IMR-90 (cell line): ENCODE results near the gene CALCOCO1. TPM values are rescaled to one million over a fixed set of nuclear protein-coding genes. Genes with fewer than 3 reads are reported as not detected.

Source experiments
- ATAC-seq: fragments of 200-7000 bp; cut with Tn5 transposase; 2 replicates; pipeline ENCODE4 v1.9.1; 2020; ENCODE audit warnings: low read depth, mild to moderate bottlenecking, moderate library complexity
- BruUV-seq: library from RNA; stranded (reverse); fragments of 400-500 nt; replicated peaks from 2 replicates; lab custom pipeline; 2021; lab: Mats Ljungman, UMichigan
- CTCF ChIA-PET: fragments of 300-600 bp; formaldehyde crosslinking; extraction: SDS; loops from one replicate; lab custom pipeline; 2021; ENCODE audit warnings: antibody characterized with exemption; lab: Yijun Ruan, JAX
- POLR2A ChIA-PET: fragments of 300-600 bp; sonication (Branson Sonifier 250); formaldehyde crosslinking; loops from one replicate; lab custom pipeline; 2022; ENCODE audit warnings: antibody characterized with exemption; ENCODE audit not compliant: unreplicated experiment; lab: Charles Lee
- DNase-seq: peaks from one replicate; pipeline ENCODE4 v3.0.0; 2013
- H2AFZ ChIP-seq: replicated peaks from 2 replicates; pipeline ENCODE3; 2013; ENCODE audit warnings: low read length, mild to moderate bottlenecking; ENCODE audit not compliant: poor library complexity
- H2AK5ac ChIP-seq: 2 replicates; pipeline ENCODE4 v1.6.1; 2013; ENCODE audit warnings: low read depth, low read length, inconsistent platforms
- H2AK9ac ChIP-seq: replicated peaks from 2 replicates; pipeline ENCODE3; 2013; ENCODE audit warnings: mild to moderate bottlenecking, low read depth, low read length, moderate library complexity; ENCODE audit not compliant: poor library complexity
- H2BK120ac ChIP-seq: 2 replicates; pipeline ENCODE4 v1.6.1; 2013; ENCODE audit warnings: low read depth, low read length, inconsistent platforms
- H2BK15ac ChIP-seq: 3 replicates; pipeline ENCODE4 v1.6.1; 2013; ENCODE audit warnings: low read depth, low read length, inconsistent platforms
- H2BK20ac ChIP-seq: 2 replicates; pipeline ENCODE4 v1.6.1; 2013; ENCODE audit warnings: low read depth, mild to moderate bottlenecking, inconsistent platforms, low read length, moderate library complexity
- H2BK5ac ChIP-seq: 2 replicates; pipeline ENCODE4 v1.6.1; 2013; ENCODE audit warnings: mild to moderate bottlenecking, low read depth, low read length, inconsistent platforms; ENCODE audit not compliant: poor library complexity, severe bottlenecking
- H3K14ac ChIP-seq: replicated peaks from 2 replicates; pipeline ENCODE4 v1.6.1; 2013; ENCODE audit warnings: low read depth, low read length, inconsistent platforms
- H3K18ac ChIP-seq: 2 replicates; pipeline ENCODE4 v1.6.1; 2013; ENCODE audit warnings: low read depth, low read length, control low read depth
- H3K23ac ChIP-seq: 2 replicates; pipeline ENCODE4 v1.6.1; 2013; ENCODE audit warnings: low read depth, low read length, inconsistent platforms
- H3K27ac ChIP-seq: 2 replicates; pipeline ENCODE4 v1.5.1; 2013; ENCODE audit warnings: mild to moderate bottlenecking, control low read depth, low read length; ENCODE audit not compliant: insufficient read depth
- H3K27me3 ChIP-seq: 2 replicates; pipeline ENCODE4 v1.6.1; 2013; ENCODE audit warnings: low read length; ENCODE audit not compliant: control insufficient read depth, insufficient read depth
- H3K36me3 ChIP-seq: 2 replicates; pipeline ENCODE4 v1.6.1; 2013; ENCODE audit warnings: low read length, mixed read lengths; ENCODE audit not compliant: control insufficient read depth, insufficient read depth
- H3K4ac ChIP-seq: 2 replicates; pipeline ENCODE4 v1.6.1; 2013; ENCODE audit warnings: low read depth, low read length, inconsistent platforms
- H3K4me1 ChIP-seq: 2 replicates; pipeline ENCODE4 v1.6.1; 2013; ENCODE audit warnings: low read length, mixed read lengths; ENCODE audit not compliant: control insufficient read depth, insufficient read depth
- H3K4me2 ChIP-seq: 2 replicates; pipeline ENCODE4 v1.6.1; 2013; ENCODE audit warnings: low read depth, mild to moderate bottlenecking, control low read depth, low read length, moderate library complexity
- H3K4me3 ChIP-seq: 2 replicates; pipeline ENCODE4 v1.5.1; 2013; ENCODE audit warnings: low read depth, mild to moderate bottlenecking, control low read depth, low read length, moderate library complexity; ENCODE audit not compliant: insufficient read depth
- H3K56ac ChIP-seq: 2 replicates; pipeline ENCODE4 v1.6.1; 2013; ENCODE audit warnings: low read length, inconsistent platforms; ENCODE audit not compliant: insufficient read depth; ENCODE audit errors: extremely low read depth
- H3K79me1 ChIP-seq, 2 experiments: 2 replicates each; pipeline ENCODE4 v1.6.1; 2013; ENCODE audit warnings: low read length in 2 of 2, inconsistent platforms in 1 of 2, low read depth in 1 of 2
- H3K9ac ChIP-seq: 2 replicates; pipeline ENCODE4 v1.6.1; 2013; ENCODE audit warnings: low read depth, low read length, control low read depth
- H3K9me1 ChIP-seq: 2 replicates; pipeline ENCODE4 v1.6.1; 2013; ENCODE audit warnings: low read length, inconsistent platforms; ENCODE audit not compliant: insufficient read depth
- H3K9me3 ChIP-seq: 2 replicates; pipeline ENCODE4 v1.6.1; 2013; ENCODE audit warnings: low read length; ENCODE audit not compliant: control insufficient read depth, insufficient read depth
- H4K20me1 ChIP-seq: 2 replicates; pipeline ENCODE4 v1.6.1; 2013; ENCODE audit warnings: low read length, inconsistent platforms; ENCODE audit not compliant: insufficient read depth
- H4K5ac ChIP-seq: 2 replicates; pipeline ENCODE4 v1.6.1; 2013; ENCODE audit warnings: mild to moderate bottlenecking, low read depth, low read length, control low read depth
- H4K8ac ChIP-seq, 2 experiments: 2 replicates each; pipeline ENCODE4 v1.6.1; 2013; ENCODE audit warnings: low read depth in 2 of 2, low read length in 2 of 2, control low read depth in 1 of 2, inconsistent platforms in 1 of 2
- H4K91ac ChIP-seq: 2 replicates; pipeline ENCODE4 v1.6.1; 2013; ENCODE audit warnings: low read depth, low read length, inconsistent platforms; ENCODE audit not compliant: insufficient read depth
- BHLHE40 ChIP-seq: fragments of 150-350 bp; IDR thresholded peaks from 2 replicates; pipeline ENCODE4 v1.6.1; 2016; ENCODE audit warnings: mild to moderate bottlenecking, low read depth, low read length
- CEBPB ChIP-seq: IDR thresholded peaks from 2 replicates; pipeline ENCODE4 v1.6.1; 2012; ENCODE audit warnings: low read depth, low read length, improper control_type of control experiment
- CHD1 ChIP-seq: IDR thresholded peaks from 2 replicates; pipeline ENCODE4 v1.6.1; 2012; ENCODE audit warnings: low read depth, low read length, improper control_type of control experiment
- CTCF ChIP-seq: conservative IDR thresholded peaks from 2 replicates; pipeline ENCODE4 v1.5.1; 2012; ENCODE audit warnings: mild to moderate bottlenecking, low read depth, low read length, improper control_type of control experiment
- ELK1 ChIP-seq: fragments of 150-350 bp; IDR thresholded peaks from 2 replicates; pipeline ENCODE4 v1.6.1; 2016; ENCODE audit warnings: low read depth, mild to moderate bottlenecking, low read length, moderate library complexity, borderline replicate concordance
- FOS ChIP-seq: fragments of 150-350 bp; IDR thresholded peaks from 2 replicates; pipeline ENCODE4 v1.6.1; 2016; ENCODE audit warnings: low read depth, low read length
- MAFK ChIP-seq: IDR thresholded peaks from 2 replicates; pipeline ENCODE4 v1.6.1; 2012; ENCODE audit warnings: low read depth, low read length, improper control_type of control experiment
- MAZ ChIP-seq: IDR thresholded peaks from 2 replicates; pipeline ENCODE4 v1.6.1; 2012; ENCODE audit warnings: low read depth, mild to moderate bottlenecking, low read length, improper control_type of control experiment, moderate library complexity, borderline replicate concordance
- MXI1 ChIP-seq: IDR thresholded peaks from 2 replicates; pipeline ENCODE4 v1.6.1; 2012; ENCODE audit warnings: low read depth, mild to moderate bottlenecking, low read length, moderate library complexity, borderline replicate concordance
- NFE2L2 ChIP-seq: fragments of 150-350 bp; IDR thresholded peaks from 2 replicates; pipeline ENCODE4 v1.6.1; 2016; ENCODE audit warnings: low read depth, mild to moderate bottlenecking, low read length
- POLR2A ChIP-seq: IDR thresholded peaks from 2 replicates; pipeline ENCODE4 v1.6.1; 2012; ENCODE audit warnings: mild to moderate bottlenecking, low read depth, low read length
- RAD21 ChIP-seq: IDR thresholded peaks from 2 replicates; pipeline ENCODE4 v1.6.1; 2012; ENCODE audit warnings: low read length, improper control_type of control experiment
- RCOR1 ChIP-seq: IDR thresholded peaks from 2 replicates; pipeline ENCODE4 v1.6.1; 2012; ENCODE audit warnings: mild to moderate bottlenecking, low read length, improper control_type of control experiment; ENCODE audit not compliant: insufficient replicate concordance
- RFX5 ChIP-seq: IDR thresholded peaks from 2 replicates; pipeline ENCODE4 v1.8.0; 2012; ENCODE audit warnings: low read depth, mild to moderate bottlenecking, low read length, moderate library complexity
- SMC3 ChIP-seq: fragments of 150-350 bp; IDR thresholded peaks from 2 replicates; pipeline ENCODE4 v1.6.1; 2016; ENCODE audit warnings: low read depth, mild to moderate bottlenecking, antibody characterized with exemption, low read length, moderate library complexity
- USF2 ChIP-seq: fragments of 150-350 bp; IDR thresholded peaks from 2 replicates; pipeline ENCODE4 v1.6.1; 2017; ENCODE audit warnings: mild to moderate bottlenecking, antibody characterized with exemption, low read length, low read depth
- WGBS, 2 experiments: methylation state at CpG; one replicate each; pipeline versions ENCODE4 v1.1.5 to v1.1.7; 2013; ENCODE audit warnings: missing lambda C conversion rate in 2 of 2; ENCODE audit not compliant: insufficient read length in 1 of 2; ENCODE audit errors: extremely low coverage in 2 of 2; 5-methylcytosine and 5-hydroxymethylcytosine counted together
- dilution Hi-C: fragments of 300-500 bp; cut with HindIII; formaldehyde crosslinking; loops from one replicate; pipeline ENCODE4 v1.14.3; 2018; ENCODE audit warnings: low sequenced_read_pairs; ENCODE audit not compliant: unreplicated experiment
- in situ Hi-C: fragments of 300-500 bp; cut with MboI; formaldehyde crosslinking; loops from 3 replicates; pipeline ENCODE4 v1.14.3; 2019; ENCODE audit warnings: low sequenced_read_pairs, inconsistent platforms, mixed read lengths
- intact Hi-C: fragments of 100-400 bp; cut with micrococcal nuclease; formaldehyde crosslinking; loops from 2 replicates; pipeline ENCODE4 v1.10.0; 2022
- polyA plus RNA-seq, 3 experiments: library from polyadenylated mRNA; depleted of rRNA; stranded (reverse); fragments of >200 nt; gene quantifications; 2 replicates each; pipeline ENCODE4 v1.2.3, GENCODE V29; 2012; ENCODE audit warnings: low replicate concordance in 1 of 3
- total RNA-seq: library from RNA; depleted of rRNA; stranded (reverse); fragments of >200 nt; gene quantifications from 2 replicates; pipeline ENCODE4 v1.2.3, GENCODE V29; 2012

The CALCOCO1 gene
- total and polyA plus RNA-seq, 2 of the 4 experiments (the other 2 are of a cell fraction), result 156 to 169 TPM

GRCh38 chr12:53758081-53758729 lies 31.0 kb upstream of the CALCOCO1 start:
- Histone ChIP-seq H3K4me1 (peaks cover 2% of the 10 kb centered on the region), H2BK15ac (no peak overlapping the region), H3K4ac (no peak overlapping the region), H3K9ac (no peak overlapping the region), H2BK5ac (no peak overlapping the region), H3K4me2 (no peak overlapping the region), H2BK120ac (no peak overlapping the region), H3K56ac (no peak overlapping the region), H3K23ac (no peak overlapping the region), H3K9me1 (no peaks in the 10 kb centered on the region), H3K79me1 (no peaks in the 10 kb centered on the region), H4K8ac (no peak overlapping the region), H3K9me3 (peaks cover 4% of the 10 kb centered on the region), H2AK5ac (no peak overlapping the region), H3K14ac (no peak overlapping the region), H3K36me3 (no peaks in the 10 kb centered on the region), H2AFZ (no peak overlapping the region), H4K5ac (no peak overlapping the region), H3K4me3 (no peak overlapping the region), H3K18ac (no peak overlapping the region), H3K27me3 (peaks cover 65% of the 10 kb centered on the region), H4K91ac (no peak overlapping the region), H2AK9ac (no peak overlapping the region), H2BK20ac (no peak overlapping the region), H4K20me1 (no peaks in the 10 kb centered on the region), H3K27ac (no peak overlapping the region)
- intact Hi-C loops, result loop anchor here (5.0 kb wide), 1 partner anchor 449 kb away; no protein-coding TSS in a partner anchor
- TF ChIP-seq RAD21, result no peak
- no peak for TF ChIP-seq SMC3
- no peak for TF ChIP-seq RCOR1
- no peak for TF ChIP-seq POLR2A
- no peak for TF ChIP-seq MAFK
- TF ChIP-seq CEBPB, result no peak
- no peak for TF ChIP-seq ELK1
- no peak for TF ChIP-seq MAZ
- no peak for TF ChIP-seq CHD1
- no peak for TF ChIP-seq FOS
- TF ChIP-seq BHLHE40, result no peak
- TF ChIP-seq CTCF, result no peak
- no peak for TF ChIP-seq MXI1
- TF ChIP-seq USF2, result no peak
- TF ChIP-seq NFE2L2, result no peak
- no peak for TF ChIP-seq RFX5
- in situ Hi-C loops, result no loop called here
- POLR2A ChIA-PET, result no interaction called here
- dilution Hi-C loops, result no loop called here
- ATAC-seq (no peak), DNase-seq (no peak)
- CTCF ChIA-PET, result interaction anchor here (2.4 kb wide), 1 partner anchor 12 kb away, joined by 14 read pairs; no protein-coding TSS in a partner anchor
- BruUV-seq, result no TSS peak
- 83% methylated on average over 1 of the region's 7 CpGs; no CpG with 5 or more reads in 1 of the 2 experiments for WGBS, 2 experiments
